Naive thymus-derived CD4-positive, alpha-beta T cell (primary cell): ENCODE data around the gene APMAP. TPM values are rescaled to one million over a fixed set of nuclear protein-coding genes. Genes with fewer than 3 reads are reported as not detected.
"Not testable (repeated sequence)": the region's sequence is repeated elsewhere in the genome, so short reads cannot be mapped to it uniquely, and the experiment has no call there.

ENCODE experiments used
- ATAC-seq: fragments of 150-1000 bp; cut with Tn5 transposase; 2 replicates; pipeline ENCODE4 v1.10.0; 2021; ENCODE audit warnings: mild to moderate bottlenecking, moderate library complexity
- CTCF ChIA-PET: fragments of 350-600 bp; sonication (Branson Sonifier 250); formaldehyde crosslinking; loops from one replicate; lab custom pipeline; 2021; ENCODE audit warnings: antibody characterized with exemption; lab: Charles Lee
- POLR2A ChIA-PET: fragments of 350-600 bp; sonication (Branson Sonifier 250); formaldehyde crosslinking; loops from one replicate; lab custom pipeline; 2021; ENCODE audit warnings: antibody characterized with exemption, inconsistent platforms; lab: Charles Lee
- DNase-seq, 9 donors: peaks; one replicate each; pipeline versions ENCODE4 v3.0.0 to v3.0.0-alpha.2; 2020 to 2022; ENCODE audit warnings: mixed read lengths in 1 of 9
- H3K27ac ChIP-seq: one replicate; pipeline ENCODE4 v1.7.0; 2013; ENCODE audit warnings: mild to moderate bottlenecking, low read depth, low read length, moderate library complexity
- H3K27me3 ChIP-seq, 2 donors: one replicate each; pipeline ENCODE4 v1.7.0; 2013; ENCODE audit warnings: low read length in 2 of 2, mild to moderate bottlenecking in 2 of 2, moderate library complexity in 2 of 2; ENCODE audit not compliant: control insufficient read depth in 2 of 2, insufficient read depth in 2 of 2
- H3K36me3 ChIP-seq, 3 experiments: 1 replicate in 2 of 3; 2 replicates in 1 of 3; pipeline ENCODE4 v1.7.0; 2013; ENCODE audit warnings: low read length in 3 of 3, mild to moderate bottlenecking in 3 of 3, moderate library complexity in 1 of 3; ENCODE audit not compliant: insufficient read depth in 3 of 3, control insufficient read depth in 2 of 3
- H3K4me1 ChIP-seq, 2 donors: one replicate each; pipeline ENCODE4 v1.7.0; 2013; ENCODE audit warnings: low read length in 2 of 2, mild to moderate bottlenecking in 2 of 2, moderate library complexity in 1 of 2; ENCODE audit not compliant: control insufficient read depth in 2 of 2, insufficient read depth in 2 of 2
- H3K4me3 ChIP-seq: 2 replicates; pipeline ENCODE4 v1.7.0; 2013; ENCODE audit warnings: mild to moderate bottlenecking, low read length
- H3K9me3 ChIP-seq, 3 experiments: 1 replicate in 2 of 3; 2 replicates in 1 of 3; pipeline ENCODE4 v1.7.0; 2013; ENCODE audit warnings: low read length in 3 of 3; ENCODE audit not compliant: control insufficient read depth in 2 of 3
- H3K27ac Mint-ChIP-seq, 9 donors: one replicate each; pipeline ENCODE4 v1.8.0; 2020 to 2022; ENCODE audit warnings: mixed read lengths in 9 of 9, mild to moderate bottlenecking in 8 of 9, moderate library complexity in 5 of 9, inconsistent platforms in 2 of 9
- H3K27me3 Mint-ChIP-seq, 5 donors: one replicate each; pipeline ENCODE4 v1.8.0; 2021 to 2022; ENCODE audit warnings: mixed read lengths in 5 of 5, mild to moderate bottlenecking in 1 of 5
- H3K36me3 Mint-ChIP-seq, 5 donors: one replicate each; pipeline ENCODE4 v1.8.0; 2020 to 2022; ENCODE audit warnings: mixed read lengths in 5 of 5, mild to moderate bottlenecking in 3 of 5, inconsistent platforms in 1 of 5
- H3K4me1 Mint-ChIP-seq, 7 donors: one replicate each; pipeline ENCODE4 v1.8.0; 2020 to 2022; ENCODE audit warnings: mixed read lengths in 7 of 7, mild to moderate bottlenecking in 3 of 7, inconsistent platforms in 1 of 7
- H3K4me3 Mint-ChIP-seq, 10 donors: one replicate each; pipeline ENCODE4 v1.8.0; 2020 to 2022; ENCODE audit warnings: mild to moderate bottlenecking in 10 of 10, mixed read lengths in 10 of 10, moderate library complexity in 6 of 10, inconsistent platforms in 2 of 10
- H3K9me3 Mint-ChIP-seq, 11 donors: one replicate each; pipeline ENCODE4 v1.8.0; 2020 to 2022; ENCODE audit warnings: mixed read lengths in 11 of 11, mild to moderate bottlenecking in 4 of 11, inconsistent platforms in 1 of 11, moderate library complexity in 1 of 11
- intact Hi-C, 2 donors: fragments of 100-400 bp; cut with micrococcal nuclease; formaldehyde crosslinking; loops; one replicate each; pipeline ENCODE4 v1.15.1; 2023
- polyA plus RNA-seq, 2 donors: library from polyadenylated mRNA; unstranded; fragments of 300-500 nt; fragmentation: Illumina TruSeq; gene quantifications; one replicate each; pipeline ENCODE4 v1.2.3, GENCODE V29; 2021
- total RNA-seq, 6 experiments: library from RNA in 5 of 6; stranded (reverse) in 5 of 6; gene quantifications; 1 replicate in 5 of 6; 2 replicates in 1 of 6; pipeline ENCODE4 v1.2.3 and lab custom pipeline; 2021 to 2026

The APMAP gene
- total and polyA plus RNA-seq, 7 experiments from 2014 or later: 28.2 to 74.6 (median 41.4) TPM

DNA sequence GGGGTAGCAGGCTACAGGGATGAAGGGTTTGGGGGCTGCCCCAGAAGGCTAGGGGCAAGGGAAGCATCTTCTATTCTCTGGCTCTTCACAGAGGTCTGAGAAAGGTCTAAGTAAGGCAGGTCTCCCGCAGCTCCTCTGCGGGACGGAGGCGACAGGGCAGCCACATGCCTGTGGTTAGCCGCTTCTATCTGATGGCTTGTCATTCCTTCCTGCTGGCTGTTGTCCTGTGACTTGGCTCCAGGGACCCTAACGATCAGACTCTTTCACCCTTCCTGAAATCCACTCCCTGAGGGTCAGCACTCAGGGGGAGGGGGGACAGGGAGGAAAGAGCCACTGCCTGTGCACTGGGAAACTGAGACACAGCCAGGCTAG is 42.8 kb downstream of the APMAP start:
- DNase-seq (no peak), ATAC-seq (no peak)
- Histone ChIP-seq H3K27ac (no peak overlapping the region), H3K4me3 (peak overlapping the region; percentile 66), H3K27me3 (no peaks in the 10 kb centered on the region), H3K36me3 (no peaks in the 10 kb centered on the region), H3K9me3 (no peaks in the 10 kb centered on the region), H3K4me1 (peaks cover 6 to 40% of the 10 kb centered on the region in 2 donors)
- no peaks in the 10 kb centered on the region for H3K27me3 Mint-ChIP-seq
- H3K27ac Mint-ChIP-seq: peak overlapping the region in 7 of 9 donors; percentile 51 to 94 (median 80)
- POLR2A ChIA-PET: interaction anchor here (0.6 to 1.2 kb wide), 2 partner anchors 42 to 43 kb away, joined by 3 to 4 read pairs; no protein-coding TSS in a partner anchor
- CTCF ChIA-PET: no interaction called here
- H3K36me3 Mint-ChIP-seq: peaks cover 5 to 52% (median 6%) of the 10 kb centered on the region in 5 donors
- H3K4me1 Mint-ChIP-seq: peaks cover 12 to 76% (median 26%) of the 10 kb centered on the region in 7 donors
- H3K4me3 Mint-ChIP-seq: peak overlapping the region in 7 of 10 donors; percentile 32 to 94 (median 69)
- H3K9me3 Mint-ChIP-seq: peaks cover 12 to 38% (median 19%) of the 10 kb centered on the region in 11 donors
- intact Hi-C loops: loop anchor here (1.0 to 5.0 kb wide), 6 partner anchors 17 to 923 kb away; partner anchors contain the start of genes APMAP (in 2 of the 2), ABHD12 (in 1 of the 2) and PYGB (in 1 of the 2)

DNA sequence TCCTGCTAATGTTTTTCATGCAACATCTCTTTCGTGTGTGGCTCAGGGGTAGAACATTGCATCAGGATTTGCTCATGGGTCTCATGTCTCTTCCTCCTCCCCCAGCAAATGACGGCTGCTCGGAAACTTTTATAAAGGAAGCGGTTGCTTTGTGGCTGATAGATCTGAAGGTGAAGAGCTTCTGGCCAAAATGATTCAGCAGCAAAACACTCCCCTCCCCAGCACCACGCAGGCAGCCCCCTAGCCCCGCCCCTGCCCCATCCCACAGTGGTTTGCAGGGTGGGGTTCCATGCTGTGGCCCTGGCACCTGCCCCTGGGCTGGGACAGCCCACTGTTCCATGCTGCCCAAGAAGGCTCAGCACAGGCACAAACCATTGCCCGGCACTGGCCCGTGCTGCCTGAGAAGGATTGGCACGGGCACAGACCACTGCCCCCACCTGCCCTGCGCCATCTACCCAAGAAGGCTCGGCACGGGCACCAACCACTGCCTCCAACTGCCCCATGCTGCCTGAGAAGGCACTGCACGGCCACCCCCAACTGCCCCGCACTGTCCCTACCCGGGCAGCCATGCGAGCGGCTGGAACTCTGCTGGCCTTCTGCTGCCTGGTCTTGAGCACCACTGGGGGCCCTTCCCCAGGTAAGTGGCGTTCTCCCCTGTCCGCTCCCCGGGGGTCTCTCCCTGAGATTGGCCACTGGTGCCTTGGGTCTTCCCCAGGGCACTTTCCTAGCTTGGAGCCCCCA is 43.4 kb downstream of the APMAP start, which contains the start of gene CST7:
Gene CST7 (plus strand): TSS at position 331 of the 741 bp plus-strand sequence. CDS start 237 bp downstream, at position 568.
- Histone ChIP-seq H3K27ac (no peak within 1 kb of the TSS), H3K4me1 (peaks cover 6 to 33% of the 10 kb centered on the region in 2 donors), H3K36me3 (no peaks in the 10 kb centered on the region), H3K4me3 (peak within 1 kb of the TSS; percentile 66), H3K9me3 (no peaks in the 10 kb centered on the region), H3K27me3 (no peaks in the 10 kb centered on the region)
- Mint-ChIP-seq H3K4me3 (peak within 1 kb of the TSS in 9 of 10 donors; percentile 27 to 94 (median 54)), H3K36me3 (peaks cover 5 to 56% (median 6%) of the 10 kb centered on the region in 5 donors), H3K27me3 (no peaks in the 10 kb centered on the region), H3K9me3 (peaks cover 12 to 45% (median 25%) of the 10 kb centered on the region in 11 donors), H3K4me1 (peaks cover 12 to 75% (median 25%) of the 10 kb centered on the region in 7 donors), H3K27ac (peak within 1 kb of the TSS; percentile 21 to 94 (median 80))
- ChIA-PET POLR2A (interaction anchor here (0.6 to 1.2 kb wide), 2 partner anchors 42 to 44 kb away, joined by 3 to 4 read pairs; no protein-coding TSS in a partner anchor), CTCF (no interaction called here)
- ATAC-seq (peak; percentile 90), DNase-seq (peak; percentile 33 to 85 (median 77))
- intact Hi-C loops: loop anchor here (1.0 to 5.0 kb wide), 6 partner anchors 17 to 922 kb away; partner anchors contain the start of genes APMAP (in 2 of the 2), ABHD12 (in 1 of the 2) and PYGB (in 1 of the 2)

DNA sequence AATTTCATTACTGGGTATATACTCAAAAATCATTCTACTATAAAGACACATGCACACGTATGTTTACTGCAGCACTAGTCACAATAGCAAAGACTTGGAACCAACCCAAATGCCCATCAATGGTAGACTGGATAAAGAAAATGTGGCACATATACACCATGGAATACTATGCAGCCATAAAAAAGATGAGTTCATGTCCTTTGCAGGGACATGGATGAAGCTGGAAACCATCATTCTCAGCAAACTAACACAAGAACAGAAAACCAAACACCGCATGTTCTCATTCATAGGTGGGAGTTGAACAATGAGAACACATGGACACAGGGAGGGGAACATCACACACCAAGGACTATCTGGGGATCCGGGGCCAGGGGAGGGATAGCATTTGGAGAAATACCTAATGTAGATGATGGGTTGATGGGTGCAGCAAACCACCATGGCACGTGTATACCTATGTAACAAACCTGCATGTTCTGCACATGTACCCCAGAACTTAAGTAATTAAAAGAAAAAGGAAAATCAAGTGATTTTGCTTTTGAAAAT is 44.1 kb downstream of the APMAP start:
- H3K4me3 ChIP-seq, ATAC-seq, H3K27me3 Mint-ChIP-seq, POLR2A ChIA-PET, H3K27ac ChIP-seq, H3K27me3 ChIP-seq, DNase-seq, H3K9me3 ChIP-seq, CTCF ChIA-PET, H3K36me3 ChIP-seq: not testable (repeated sequence)
- Mint-ChIP-seq H3K36me3 (peaks cover 5 to 58% (median 6%) of the 10 kb centered on the region in 5 donors), H3K4me3 (peak overlapping the region in 8 of 10 donors; percentile 27 to 94 (median 62)), H3K9me3 (peaks cover 12 to 51% (median 28%) of the 10 kb centered on the region in 11 donors), H3K4me1 (peaks cover 12 to 71% (median 21%) of the 10 kb centered on the region in 7 donors), H3K27ac (peak overlapping the region; percentile 21 to 94 (median 80))
- intact Hi-C loops: loop anchor here in 1 of 2 donors (2.0 to 5.0 kb wide), 2 partner anchors 299 to 922 kb away; partner anchors contain the start of gene PYGB
- peaks cover 6 to 27% of the 10 kb centered on the region in 2 donors for H3K4me1 ChIP-seq

DNA sequence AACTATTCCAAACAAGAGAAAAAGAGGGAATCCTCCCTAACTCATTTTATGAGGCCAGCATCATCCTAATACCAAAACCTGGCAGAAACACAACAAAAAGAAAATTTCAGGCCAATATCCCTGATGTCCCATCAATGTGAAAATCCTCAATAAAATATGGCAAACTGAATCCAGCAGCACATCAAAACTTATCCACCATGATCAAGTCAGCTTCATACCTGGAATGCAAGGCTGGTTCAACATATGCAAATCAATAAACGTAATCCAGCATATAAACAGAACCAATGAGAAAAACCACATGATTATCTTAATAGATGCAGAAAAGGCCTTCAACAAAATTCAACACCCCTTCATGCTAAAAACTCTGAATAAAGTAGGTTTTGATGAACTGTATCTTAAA is 46.2 kb downstream of the APMAP start:
- H3K27ac ChIP-seq, H3K9me3 ChIP-seq, H3K27me3 ChIP-seq, POLR2A ChIA-PET, H3K4me3 Mint-ChIP-seq, H3K36me3 ChIP-seq, CTCF ChIA-PET, H3K27me3 Mint-ChIP-seq, H3K4me1 ChIP-seq, DNase-seq, ATAC-seq, H3K4me3 ChIP-seq: not testable (repeated sequence)
- Mint-ChIP-seq H3K36me3 (peaks cover 6 to 68% (median 15%) of the 10 kb centered on the region in 5 donors), H3K4me1 (peaks cover 12 to 54% (median 21%) of the 10 kb centered on the region in 7 donors), H3K9me3 (peaks cover 15 to 64% (median 30%) of the 10 kb centered on the region in 11 donors), H3K27ac (peak overlapping the region in 1 of 9 donors; percentile 9)
- intact Hi-C loops: loop anchor here in 1 of 2 donors (5.0 kb wide), 1 partner anchor 301 kb away; the partner anchor contains the start of gene PYGB

DNA sequence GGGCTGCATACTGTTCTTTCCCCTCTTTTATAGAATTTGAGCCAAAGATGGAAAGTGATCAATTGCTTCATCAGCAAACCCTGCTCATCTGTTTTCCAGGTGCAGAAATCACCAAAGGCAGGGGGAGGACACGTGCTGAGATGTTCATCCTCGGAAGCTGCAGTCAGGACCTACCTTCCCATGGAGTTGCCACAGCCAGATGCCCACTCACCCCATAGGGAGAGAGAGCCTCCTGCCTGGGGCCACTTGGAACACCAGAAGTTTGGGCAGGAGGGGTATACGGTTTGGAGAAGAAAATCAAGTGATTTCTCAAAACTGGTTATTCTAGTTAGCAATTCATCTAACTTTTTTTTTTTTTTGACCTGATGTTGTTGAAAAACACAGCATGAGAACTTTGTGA is 48.8 kb downstream of the APMAP start:
- no peaks in the 10 kb centered on the region for H3K27me3 Mint-ChIP-seq
- intact Hi-C loops: no loop called here
- peaks cover 9 to 72% (median 15%) of the 10 kb centered on the region in 5 donors for H3K36me3 Mint-ChIP-seq
- peaks cover 15 to 77% (median 32%) of the 10 kb centered on the region in 11 donors for H3K9me3 Mint-ChIP-seq
- peaks cover 0 to 9% of the 10 kb centered on the region in 2 donors for H3K4me1 ChIP-seq
- peak overlapping the region in 1 of 9 donors; percentile 57 for H3K27ac Mint-ChIP-seq
- no peaks in the 10 kb centered on the region for H3K36me3 ChIP-seq
- H3K4me3 Mint-ChIP-seq: no peak overlapping the region
- H3K9me3 ChIP-seq: no peaks in the 10 kb centered on the region
- ChIA-PET CTCF (no interaction called here), POLR2A (no interaction called here)
- no peak overlapping the region for H3K4me3 ChIP-seq
- H3K27ac ChIP-seq: no peak overlapping the region
- ATAC-seq (no peak), DNase-seq (no peak)
- peaks cover 4 to 37% (median 11%) of the 10 kb centered on the region in 7 donors for H3K4me1 Mint-ChIP-seq
- no peaks in the 10 kb centered on the region for H3K27me3 ChIP-seq

DNA sequence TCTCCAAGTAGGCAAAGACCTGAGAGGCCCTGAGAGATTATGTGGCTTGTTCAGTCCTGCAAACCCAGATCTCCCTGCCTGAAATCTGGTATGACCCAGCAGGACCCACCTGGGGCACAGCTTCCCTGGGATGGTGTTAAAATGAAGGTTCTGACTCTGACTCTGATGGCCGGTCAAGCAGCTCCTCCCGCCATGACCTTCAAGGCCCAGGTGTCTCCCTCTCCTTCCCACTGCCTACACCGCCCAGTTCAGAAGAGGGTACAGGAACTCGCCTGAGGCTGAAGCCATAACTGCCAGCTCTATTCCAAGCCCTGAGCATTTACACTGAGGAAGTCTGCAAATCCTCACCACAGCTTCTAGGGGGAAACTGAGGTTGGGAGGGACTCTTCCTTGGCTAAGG is 49.4 kb downstream of the APMAP start:
- DNase-seq (no peak), ATAC-seq (no peak)
- Mint-ChIP-seq H3K27ac (no peak overlapping the region), H3K4me3 (no peak overlapping the region), H3K9me3 (peaks cover 15 to 74% (median 32%) of the 10 kb centered on the region in 11 donors), H3K36me3 (peaks cover 9 to 68% (median 15%) of the 10 kb centered on the region in 5 donors), H3K4me1 (peaks cover 0 to 32% (median 8%) of the 10 kb centered on the region in 7 donors), H3K27me3 (no peaks in the 10 kb centered on the region)
- no peaks in the 10 kb centered on the region for H3K27me3 ChIP-seq
- peaks cover 0 to 4% of the 10 kb centered on the region in 2 donors for H3K4me1 ChIP-seq
- POLR2A ChIA-PET: no interaction called here
- H3K4me3 ChIP-seq: no peak overlapping the region
- H3K36me3 ChIP-seq: no peaks in the 10 kb centered on the region
- H3K27ac ChIP-seq: no peak overlapping the region
- CTCF ChIA-PET: interaction anchor here (0.6 kb wide), 1 partner anchor 184 kb away, joined by 3 read pairs; no protein-coding TSS in a partner anchor
- intact Hi-C loops: no loop called here
- H3K9me3 ChIP-seq: no peaks in the 10 kb centered on the region
